MM.1S (cell line): Measurements from ENCODE around the gene NCEH1.

ENCODE experiments used
- EZH2phosphoT487 ChIP-seq: fragments of 300-600 bp; sonication (generic); IDR thresholded peaks from 2 replicates; pipeline ENCODE4 v1.6.1; 2018; ENCODE audit warnings: antibody characterized with exemption, low read length
- TF ChIP-seq, protein P1 (sequence below): fragments of 300-600 bp; sonication (generic); IDR thresholded peaks from 2 replicates; pipeline ENCODE4 v1.5.1; 2016; ENCODE audit warnings: antibody characterized with exemption, low read length, mixed read lengths

DNA sequence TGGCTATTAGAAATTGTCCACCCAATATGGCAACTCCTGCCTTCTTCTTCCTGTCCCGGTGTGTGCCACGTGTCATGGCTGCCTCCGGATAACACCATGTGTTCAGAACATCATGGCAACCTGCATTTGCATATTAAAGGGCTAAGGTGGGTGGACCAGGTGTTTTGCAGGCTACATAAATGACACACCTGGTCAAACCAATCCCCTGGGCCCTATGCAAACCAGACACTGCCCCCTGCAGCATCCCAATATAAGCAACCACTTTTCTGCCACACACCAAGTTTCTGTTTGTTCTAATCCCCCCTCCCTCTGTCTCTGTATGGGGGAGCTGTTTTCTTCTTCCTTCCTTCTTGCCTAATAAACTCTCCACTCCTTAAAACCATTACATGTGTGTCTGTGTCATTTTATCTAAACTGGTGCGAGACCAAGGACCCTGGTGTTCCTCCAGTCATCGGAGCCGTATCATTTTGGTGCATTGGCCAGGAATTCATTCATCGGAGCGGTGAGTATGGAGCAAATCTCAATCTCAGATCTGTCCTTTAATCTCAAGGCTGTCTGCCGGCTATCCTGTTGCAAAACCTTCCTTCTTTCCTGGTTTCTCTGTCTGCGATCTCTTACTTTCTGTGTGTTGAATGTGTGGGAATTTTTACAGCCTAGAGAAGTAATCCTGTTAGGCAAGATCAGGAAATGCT is 44.5 kb downstream of the NCEH1 start:
- TF ChIP-seq, protein P1, sequence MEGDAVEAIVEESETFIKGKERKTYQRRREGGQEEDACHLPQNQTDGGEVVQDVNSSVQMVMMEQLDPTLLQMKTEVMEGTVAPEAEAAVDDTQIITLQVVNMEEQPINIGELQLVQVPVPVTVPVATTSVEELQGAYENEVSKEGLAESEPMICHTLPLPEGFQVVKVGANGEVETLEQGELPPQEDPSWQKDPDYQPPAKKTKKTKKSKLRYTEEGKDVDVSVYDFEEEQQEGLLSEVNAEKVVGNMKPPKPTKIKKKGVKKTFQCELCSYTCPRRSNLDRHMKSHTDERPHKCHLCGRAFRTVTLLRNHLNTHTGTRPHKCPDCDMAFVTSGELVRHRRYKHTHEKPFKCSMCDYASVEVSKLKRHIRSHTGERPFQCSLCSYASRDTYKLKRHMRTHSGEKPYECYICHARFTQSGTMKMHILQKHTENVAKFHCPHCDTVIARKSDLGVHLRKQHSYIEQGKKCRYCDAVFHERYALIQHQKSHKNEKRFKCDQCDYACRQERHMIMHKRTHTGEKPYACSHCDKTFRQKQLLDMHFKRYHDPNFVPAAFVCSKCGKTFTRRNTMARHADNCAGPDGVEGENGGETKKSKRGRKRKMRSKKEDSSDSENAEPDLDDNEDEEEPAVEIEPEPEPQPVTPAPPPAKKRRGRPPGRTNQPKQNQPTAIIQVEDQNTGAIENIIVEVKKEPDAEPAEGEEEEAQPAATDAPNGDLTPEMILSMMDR, result peak; percentile 29
- no peak for TF ChIP-seq EZH2phosphoT487
